Measurements from ENCODE around the gene PTGDR2. TPM values are rescaled to one million over a fixed set of nuclear protein-coding genes. Genes with fewer than 3 reads are reported as not detected.

PTGDR2 gene
- total RNA-seq, 1 donor from 2014 or later: 0.83 TPM

DNA sequence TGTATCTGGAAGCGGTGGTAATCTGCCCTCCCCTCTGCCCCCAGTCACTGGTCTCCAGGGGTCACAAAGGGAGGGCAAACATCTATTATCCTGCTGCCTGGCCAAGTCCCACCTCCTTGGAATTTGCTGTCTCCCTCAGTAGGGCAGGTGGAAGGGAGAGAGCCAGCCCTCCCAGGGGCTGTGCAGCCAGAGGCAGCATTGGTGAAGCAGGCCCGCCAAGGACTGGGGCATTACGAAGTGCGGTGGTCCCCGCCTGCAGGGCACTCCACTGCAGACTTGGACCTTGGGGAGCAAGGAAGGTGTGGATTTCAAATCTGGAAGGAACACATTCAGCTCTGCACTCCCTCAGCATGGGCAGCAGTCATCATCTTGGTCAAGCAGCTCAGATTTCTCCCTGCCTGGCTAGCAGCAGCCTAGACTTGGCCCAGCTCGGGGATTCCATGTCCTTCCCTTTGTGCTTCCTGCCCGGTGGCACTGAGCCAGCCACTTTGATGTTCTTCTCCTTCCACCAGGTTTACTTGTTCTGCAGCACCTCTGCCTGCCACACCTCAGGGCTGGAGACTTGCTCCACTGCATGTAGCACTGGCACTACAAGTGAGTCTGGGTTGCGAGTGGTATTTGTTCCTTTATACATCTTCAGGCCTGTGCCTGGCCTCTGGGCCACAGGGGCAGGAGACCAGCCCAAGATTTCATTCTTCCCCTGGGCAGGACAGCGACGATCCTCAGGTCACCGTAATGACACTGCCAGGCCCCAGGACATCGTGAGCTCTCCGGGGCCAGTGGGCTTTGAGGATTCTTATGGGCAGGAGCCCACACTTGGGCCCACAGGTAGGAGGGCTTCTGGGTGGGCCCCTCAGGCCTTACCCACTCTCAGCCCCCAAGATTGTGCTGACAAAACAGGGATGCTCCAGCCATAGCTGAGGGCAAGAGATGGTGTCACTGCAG is 18.9 kb upstream of the PTGDR2 start:
- DNase-seq (ENCODE audit: low spot score): no peak

DNA sequence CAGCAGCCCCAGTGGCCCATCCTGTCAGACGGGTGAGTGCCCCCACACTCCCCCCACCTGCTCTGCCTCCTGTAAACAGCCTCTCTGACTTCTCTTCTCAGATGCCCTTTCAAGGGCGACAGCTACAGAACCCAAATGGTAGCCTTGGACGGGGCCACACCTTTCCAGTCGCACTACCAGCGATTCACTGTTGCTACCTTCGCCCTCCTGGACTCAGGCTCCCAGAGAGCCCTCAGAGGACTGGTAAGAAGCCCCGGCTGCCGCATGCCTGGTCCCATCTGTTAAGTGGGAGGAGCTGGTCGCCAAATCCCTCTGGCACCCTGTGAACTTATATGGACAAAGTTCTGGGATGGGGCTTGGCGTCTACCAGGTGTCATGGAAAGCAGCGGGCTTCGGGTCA is 17.8 kb upstream of the PTGDR2 start:
- DNase-seq (ENCODE audit: low spot score): no peak

DNA sequence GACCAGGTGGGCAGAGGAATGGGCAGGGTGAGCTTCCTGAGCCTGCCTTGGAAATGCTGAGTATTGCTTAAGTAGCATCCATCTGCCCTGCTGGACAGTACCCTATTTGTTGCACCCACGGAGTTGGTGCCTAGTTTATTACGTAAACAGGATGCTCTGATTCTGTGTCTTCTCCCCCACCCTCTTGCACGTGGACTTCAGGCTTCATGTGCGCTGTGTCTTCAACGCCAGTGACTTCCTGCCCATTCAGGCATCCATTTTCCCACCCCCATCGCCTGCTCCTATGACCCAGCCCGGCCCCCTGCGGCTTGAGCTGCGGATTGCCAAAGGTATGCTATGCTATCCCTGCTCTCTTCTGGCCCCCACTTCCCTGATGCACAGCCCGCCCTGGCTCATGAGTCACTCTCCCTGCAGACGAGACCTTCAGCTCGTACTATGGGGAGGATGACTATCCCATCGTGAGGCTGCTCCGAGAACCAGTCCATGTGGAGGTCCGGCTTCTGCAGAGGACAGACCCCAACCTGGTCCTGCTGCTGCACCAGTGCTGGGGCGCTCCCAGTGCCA is 17.3 kb upstream of the PTGDR2 start:
- DNase-seq (ENCODE audit: low spot score): no peak

DNA sequence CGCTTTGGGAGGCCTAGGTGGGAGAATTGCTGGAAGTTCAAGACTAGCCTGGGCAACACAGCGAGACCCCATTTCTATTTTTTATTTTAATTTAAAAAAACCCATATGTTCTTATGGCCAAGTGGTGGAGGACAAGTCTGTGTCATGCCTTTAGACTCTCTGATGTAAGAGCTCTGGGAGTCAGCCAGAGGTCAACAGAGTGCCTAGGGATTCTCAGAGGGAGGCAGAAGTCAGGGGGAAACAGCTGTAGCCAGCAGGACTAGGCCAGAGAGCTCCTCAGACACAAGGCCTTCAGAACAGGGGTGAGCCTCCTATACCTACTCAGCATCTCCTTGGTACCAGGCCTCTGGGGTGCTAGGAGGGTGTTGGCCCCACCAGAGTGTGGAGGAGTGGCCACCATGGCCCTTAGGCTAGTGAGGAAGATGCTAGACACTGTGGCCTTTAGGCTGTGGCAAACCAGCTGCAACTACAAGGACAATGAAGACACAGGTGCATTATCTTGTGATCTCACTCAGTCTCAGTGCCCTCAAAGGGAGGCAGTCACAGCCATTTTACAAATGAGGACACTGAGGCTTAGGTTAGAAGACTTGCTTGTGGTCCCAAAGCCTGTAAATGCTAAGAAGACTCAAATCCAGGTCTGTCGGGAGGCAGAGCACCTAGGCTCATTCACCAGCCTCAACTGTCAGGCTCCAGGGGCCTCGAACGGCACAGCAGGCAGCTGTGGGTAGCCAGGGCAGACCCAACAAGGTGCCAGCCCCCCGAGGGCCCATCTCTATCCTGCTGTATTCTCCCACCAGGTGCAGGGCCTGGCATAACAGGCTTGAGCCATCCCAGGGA is 16.6 kb upstream of the PTGDR2 start:
- no peak for DNase-seq (ENCODE audit: low spot score)

DNA sequence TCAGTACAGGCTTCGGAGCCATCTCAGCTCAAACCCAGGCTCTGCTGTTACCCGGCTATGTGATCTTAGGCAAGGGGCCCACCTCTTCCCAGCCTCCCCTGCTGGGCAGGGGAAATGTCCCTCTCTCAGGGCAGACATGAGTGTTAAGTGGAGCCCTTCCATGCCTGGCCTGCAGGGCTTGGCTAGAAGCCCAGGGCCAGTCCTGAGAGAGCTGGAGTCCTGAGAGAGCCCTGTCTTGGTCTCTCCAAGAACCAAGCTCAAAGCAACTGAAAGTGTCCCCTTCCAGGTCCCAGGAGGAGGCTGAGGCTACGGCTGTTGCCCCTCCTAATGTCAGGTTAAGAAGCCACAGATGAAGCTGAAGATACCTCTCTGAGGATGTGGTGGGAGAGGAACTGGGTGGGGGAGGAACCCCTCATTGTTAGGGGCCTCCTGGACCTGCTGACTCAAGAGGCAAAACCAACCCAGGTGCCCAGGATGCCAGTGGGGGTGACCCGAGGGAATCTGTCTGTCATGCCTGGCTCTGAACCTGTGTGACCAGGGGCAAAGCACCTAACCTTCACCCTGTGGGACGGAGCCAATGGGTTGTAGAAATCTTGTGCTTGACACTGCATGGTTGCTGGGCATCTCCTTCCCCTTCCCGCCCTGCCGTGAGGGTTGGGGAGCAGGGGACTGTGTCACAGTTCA is 15.8 kb upstream of the PTGDR2 start:
- no peak for DNase-seq (ENCODE audit: low spot score)

DNA sequence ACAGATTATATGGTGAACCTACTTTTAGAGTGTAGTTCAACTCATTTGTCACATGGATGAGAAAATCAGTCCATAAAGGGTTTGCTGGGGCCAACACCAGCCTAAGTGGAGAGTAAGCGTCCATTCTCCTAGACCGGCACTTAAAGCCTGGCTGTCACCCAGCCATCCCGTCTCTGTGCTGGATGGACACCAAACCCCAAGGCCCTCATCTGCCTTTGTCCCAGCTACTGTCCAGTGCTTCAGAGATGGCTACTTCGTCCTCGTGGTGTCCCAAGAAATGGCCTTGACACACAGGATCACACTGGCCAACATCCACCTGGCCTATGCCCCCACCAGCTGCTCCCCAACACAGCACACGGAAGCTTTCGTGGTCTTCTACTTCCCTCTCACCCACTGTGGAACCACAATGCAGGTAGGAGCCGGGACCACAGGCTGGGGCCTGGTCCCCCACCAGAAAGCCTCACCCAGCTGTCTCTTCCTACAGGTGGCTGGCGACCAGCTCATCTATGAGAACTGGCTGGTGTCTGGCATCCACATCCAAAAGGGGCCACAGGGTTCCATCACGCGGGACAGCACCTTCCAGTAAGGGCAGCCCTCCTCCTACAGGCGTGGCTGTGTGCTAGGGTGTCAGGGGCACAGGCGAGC is 15.1 kb upstream of the PTGDR2 start:
- no peak for DNase-seq (ENCODE audit: low spot score)

DNA sequence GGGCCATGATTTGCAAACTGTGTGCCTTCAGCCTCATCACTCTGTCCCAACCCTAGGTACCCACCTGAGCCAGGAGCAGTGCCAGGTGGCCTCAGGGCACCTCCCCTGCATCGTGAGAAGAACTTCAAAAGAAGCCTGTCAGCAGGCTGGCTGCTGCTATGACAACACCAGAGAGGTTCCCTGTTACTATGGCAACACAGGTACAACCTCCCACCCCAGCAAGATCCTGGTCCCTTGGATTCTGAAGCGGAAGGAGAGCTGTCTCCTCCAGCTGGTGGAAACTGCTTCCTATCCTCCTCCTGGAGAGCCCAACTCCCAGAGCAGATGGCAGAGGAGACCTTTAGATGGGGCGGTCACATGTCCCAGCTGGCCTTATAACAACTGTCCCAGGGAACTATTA is 14.5 kb upstream of the PTGDR2 start:
- no peak for DNase-seq (ENCODE audit: low spot score)

DNA sequence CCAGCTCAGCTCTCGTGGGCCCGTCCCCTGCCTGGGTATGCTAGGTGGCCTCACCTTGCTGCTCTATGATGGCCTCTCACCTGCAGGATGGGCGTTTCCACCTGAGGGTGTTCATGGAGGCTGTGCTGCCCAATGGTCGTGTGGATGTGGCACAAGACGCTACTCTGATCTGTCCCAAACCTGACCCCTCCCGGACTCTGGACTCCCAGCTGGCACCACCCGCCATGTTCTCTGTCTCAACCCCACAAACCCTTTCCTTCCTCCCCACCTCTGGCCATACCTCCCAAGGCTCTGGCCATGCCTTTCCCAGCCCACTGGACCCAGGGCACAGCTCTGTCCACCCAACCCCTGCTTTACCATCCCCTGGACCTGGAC is 13.7 kb upstream of the PTGDR2 start:
- no peak for DNase-seq (ENCODE audit: low spot score)

DNA sequence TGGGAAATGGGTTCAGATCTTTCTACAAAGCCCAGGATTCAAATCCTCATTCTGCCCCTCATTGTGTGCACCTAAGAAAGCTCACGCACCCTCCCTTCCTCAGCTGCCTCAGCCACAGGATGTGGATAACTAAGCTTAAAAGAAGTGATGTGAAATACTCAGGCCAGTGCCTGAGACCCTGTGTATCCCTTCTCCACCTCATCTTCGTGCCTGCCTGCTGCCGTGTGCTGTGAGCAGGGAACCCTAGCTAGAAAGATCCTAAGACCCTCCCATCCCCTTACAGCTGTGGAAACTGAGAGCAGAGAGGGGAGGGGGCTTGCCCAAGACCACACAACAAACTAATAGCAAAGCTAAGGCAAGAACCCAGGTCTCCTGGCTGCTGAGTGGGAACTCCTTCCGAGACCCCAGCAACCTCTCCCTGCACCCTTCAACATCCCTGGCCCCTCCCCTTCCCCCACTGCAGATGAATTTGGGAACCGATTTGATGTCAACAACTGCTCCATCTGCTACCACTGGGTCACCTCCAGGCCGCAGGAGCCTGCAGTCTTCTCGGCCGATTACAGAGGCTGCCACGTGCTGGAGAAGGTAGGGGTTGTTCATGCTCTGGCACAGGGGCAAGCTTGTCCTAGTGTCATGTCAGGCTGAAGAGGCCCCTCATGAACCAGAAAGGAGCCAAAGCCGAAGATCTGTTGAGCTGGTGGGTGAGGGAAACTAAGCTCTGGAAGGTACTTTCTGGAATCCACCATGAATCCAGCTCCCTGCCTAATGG is 13.1 kb upstream of the PTGDR2 start:
- no peak for DNase-seq (ENCODE audit: low spot score)

DNA sequence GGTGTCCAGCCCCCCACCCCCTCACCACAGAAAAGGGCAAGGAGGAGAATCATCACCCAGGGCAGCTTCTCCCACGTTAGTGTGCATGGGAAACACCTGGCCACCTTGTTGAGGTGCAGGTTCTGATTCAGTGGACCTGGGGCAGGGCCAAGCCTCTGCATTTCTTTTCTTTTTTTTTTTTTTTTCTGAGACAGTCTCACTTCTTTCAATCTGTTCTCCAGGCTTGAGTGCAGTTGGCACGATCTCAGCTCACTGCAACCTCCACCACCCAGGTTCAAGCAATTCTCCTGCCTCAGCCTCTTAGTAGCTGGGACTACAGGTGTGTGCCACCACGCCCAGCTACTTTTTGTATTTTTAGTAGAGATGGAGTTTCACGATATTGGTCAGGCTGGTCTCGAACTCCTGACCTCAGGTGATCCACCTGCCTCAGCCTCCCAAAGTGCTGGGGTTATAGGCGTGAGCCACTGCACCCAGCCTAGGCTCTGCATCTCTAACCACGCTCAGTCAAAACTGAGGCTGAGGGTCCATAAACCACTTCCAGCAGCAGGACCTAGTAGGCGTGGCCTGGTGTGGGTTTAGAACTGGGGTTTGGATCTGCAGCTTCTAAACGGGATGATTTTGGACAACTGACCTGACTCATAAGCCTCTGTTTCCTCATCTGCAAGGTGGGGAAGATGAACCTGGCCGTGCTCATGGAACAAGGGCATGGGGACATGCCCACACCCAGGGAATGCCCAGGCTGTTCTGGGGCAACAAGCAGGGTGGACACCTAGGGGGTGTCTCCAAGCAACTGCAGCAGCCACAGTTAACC is 12.3 kb upstream of the PTGDR2 start:
- no peak for DNase-seq (ENCODE audit: low spot score)

DNA sequence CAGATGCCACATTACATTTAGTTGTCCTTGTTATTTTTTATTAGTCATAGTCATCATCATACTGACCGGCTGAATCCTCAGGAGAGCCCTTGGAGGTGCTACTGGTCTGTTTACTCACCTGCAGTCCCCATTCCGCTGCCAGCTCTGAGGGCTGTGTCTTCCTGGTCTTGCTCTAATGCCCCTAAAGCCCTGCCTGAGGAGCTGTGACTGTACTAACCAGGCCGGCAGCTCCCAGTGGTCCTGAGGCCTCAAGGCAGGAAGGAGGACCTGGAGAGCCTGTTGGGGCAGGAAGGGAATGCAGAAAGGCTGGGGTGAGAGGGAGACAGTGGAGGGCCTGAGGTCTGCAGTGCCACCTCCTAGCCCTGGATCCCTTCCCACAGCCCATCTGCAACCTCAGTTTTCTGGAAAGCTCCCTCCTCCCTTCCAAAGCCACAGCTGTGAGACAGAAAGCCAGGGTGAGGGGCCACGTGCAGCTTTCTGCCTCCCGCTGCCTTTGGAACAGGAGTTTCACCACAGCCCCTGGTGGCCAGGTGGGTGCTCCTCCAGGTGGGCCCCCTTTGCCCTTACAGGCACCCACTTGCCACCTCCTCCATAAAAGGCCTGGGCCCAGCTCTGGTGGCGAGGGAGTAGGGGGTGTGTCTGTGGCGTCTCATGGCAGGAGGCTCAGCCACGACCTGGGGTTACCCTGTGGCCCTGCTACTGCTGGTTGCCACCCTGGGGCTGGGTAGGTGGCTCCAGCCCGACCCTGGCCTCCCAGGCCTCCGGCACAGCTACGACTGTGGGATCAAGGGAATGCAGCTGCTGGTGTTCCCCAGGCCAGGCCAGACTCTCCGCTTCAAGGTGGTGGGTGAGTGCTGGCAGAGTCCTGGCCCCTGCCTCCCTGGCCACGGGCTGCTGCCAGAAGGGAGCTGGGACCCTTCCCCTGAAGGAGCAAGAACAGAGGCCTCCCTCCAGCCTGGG is 11.4 kb upstream of the PTGDR2 start, which contains the start of gene ZP1:
TSS of gene ZP1 (plus strand) at position 632 of the 960 bp plus-strand sequence. CDS start at position 652, 20 bp downstream.
- no peak for DNase-seq (ENCODE audit: low spot score)

DNA sequence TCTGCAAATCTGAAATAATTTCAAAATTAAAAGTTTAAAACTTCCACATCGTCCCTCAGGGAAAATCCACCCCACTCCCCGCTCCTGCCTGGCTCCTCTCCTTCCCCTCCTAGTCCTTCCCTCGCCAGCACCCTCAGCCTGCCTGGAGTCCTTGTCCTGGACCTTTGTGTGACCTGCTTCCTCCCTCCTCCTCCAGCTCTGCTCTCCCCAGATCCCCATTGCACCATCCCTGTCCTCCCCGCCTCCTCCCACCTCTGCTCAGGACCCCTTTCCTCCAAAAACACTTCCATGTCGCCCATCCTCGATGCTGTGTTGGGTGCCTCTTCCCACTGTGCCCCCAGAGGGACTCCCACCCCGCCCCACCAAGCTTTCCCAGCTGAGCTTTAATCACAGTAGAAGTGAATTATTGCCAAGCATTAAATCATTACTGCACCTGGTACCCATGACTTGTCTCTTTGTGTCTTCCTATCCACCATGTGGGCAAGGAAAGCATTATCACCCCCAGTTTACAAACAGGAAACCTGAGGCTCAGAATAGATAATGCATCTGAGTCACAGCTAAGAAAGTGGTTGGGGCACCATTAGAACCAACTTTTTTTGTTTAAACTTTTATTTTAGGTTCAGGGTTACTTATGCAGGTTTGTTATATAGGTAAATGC is 9.2 kb upstream of the PTGDR2 start:
- DNase-seq (ENCODE audit: low spot score): no peak

DNA sequence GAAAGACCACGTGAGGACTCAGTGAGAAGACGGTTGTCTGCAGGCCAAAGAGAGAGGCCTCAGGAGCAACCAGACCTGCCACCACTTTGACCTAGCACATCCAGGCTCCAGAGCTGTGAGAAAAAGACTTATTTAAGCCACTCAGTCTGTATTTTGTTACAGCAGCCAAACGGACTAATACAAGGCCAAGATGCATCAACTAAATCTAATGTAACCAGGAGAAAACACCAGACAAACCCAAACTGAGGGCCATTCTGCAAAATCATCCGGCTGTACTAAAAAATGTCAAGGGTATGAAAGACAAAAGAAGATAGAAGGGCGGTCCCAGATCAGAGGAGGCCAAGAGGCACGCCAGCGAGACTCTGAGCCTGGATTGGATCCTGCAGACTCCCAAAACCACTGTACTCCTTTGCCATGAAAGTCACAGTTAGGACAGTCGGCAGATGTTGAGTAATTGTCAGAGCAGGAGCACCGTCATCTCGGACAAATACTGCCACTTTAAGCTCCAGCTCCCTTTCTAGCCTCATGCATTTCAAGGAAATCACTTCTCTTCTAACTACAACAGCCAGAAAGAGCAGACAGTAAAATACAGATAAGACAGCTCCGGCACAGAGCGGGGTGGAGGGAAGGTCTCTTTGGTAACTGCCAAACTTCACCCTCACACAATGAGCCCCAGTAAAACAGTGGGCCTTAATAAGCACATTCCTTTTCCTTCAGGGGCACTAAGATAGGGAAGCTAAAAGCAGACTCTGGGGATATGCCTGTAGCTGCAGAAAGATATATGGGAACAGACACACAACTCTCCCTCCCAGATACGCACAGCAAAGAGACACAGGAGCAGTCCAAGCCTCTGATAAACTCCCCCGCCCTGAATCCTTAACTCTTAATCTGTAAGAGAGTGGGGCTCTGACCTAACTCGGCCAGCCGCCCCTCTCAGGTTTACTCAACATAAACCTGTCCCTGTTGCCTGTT is 8.1 kb upstream of the PTGDR2 start:
- no peak for DNase-seq (ENCODE audit: low spot score)

DNA sequence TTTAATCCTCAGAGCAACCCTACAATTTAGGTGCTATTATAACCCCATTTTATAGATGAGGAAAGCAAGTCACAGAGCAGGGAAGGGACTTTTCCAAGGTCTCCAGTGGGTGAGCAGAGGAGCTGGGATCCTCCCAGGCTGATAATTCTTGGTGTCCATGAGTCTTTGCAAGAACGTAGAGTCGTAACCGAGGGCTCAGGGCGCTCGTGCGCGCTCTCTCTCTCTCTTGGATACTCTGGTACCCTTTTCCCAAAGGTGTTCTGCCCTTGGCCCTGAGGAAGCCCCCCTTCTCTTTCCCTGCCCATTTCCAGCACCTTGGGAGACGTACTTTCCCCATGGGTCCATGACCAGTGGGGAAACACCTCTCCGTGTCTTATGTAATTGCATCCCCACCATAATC is 6.4 kb upstream of the PTGDR2 start:
- DNase-seq (ENCODE audit: low spot score): no peak

DNA sequence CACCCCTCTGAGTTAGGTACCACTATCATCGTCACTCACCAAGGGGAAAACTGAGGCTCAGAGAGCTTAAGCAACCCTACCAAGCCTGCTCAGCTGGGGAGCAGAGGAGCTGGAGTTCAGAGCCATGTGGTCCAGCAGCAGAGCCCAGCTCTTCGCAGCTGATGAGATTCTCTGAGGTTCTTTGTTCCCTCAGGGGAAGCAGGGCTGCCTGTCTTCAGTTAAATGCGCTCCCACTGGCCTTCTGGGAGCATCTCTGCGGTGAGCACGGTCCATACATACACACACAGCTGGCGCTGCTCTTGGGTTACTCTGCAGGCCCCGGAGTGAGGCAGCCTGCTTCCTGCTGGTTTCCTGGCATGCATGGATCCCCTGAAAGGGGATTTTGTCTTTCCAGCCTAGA is 5.2 kb upstream of the PTGDR2 start:
- DNase-seq (ENCODE audit: low spot score): no peak

DNA sequence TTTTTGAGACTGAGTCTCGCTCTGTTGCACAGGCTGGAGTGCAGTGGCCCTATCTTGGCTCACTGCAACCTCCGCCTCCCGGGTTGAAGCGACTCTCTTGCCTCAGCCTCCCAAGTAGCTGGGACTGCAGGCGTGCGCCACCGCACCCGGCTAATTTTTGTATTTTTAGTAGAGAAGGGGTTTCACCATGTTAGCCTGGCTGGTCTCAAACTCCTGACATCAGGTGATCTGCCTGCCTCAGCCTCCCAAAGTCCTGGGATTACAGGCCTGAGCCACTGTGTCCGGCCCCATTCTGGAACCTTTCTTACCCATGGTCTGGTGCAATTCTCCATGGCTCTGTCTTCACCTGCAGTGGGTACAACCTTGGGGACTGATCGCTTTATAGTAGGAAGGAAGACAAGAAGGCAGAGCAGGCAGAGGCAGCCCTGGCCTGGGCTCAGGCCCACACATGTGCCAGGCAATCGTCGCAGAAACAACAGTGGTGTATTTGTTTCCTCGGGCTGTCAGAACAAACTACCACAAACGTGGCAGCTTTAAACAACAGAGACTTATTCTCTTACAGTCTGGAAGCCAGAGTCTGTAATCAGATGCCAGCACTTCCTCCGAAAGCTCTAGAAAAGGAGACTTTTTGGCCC is 4.0 kb upstream of the PTGDR2 start:
- DNase-seq (ENCODE audit: low spot score): no peak
